HG03097 (cell line): Measurements from ENCODE around the gene SCN5A.

Source experiments
- ATAC-seq: cut with Tn5 transposase; IDR thresholded peaks from one replicate; pipeline ENCODE4 v1.9.1; 2021; ENCODE audit not compliant: unreplicated experiment, low FRiP score

The SCN5A gene

GRCh38 chr3:38648024-38648658 is 1.3 kb downstream of the SCN5A start:
- no peak for ATAC-seq

GRCh38 chr3:38647217-38647970 is 2.1 kb downstream of the SCN5A start:
- no peak for ATAC-seq

GRCh38 chr3:38646630-38647029 is 2.9 kb downstream of the SCN5A start:
- no peak for ATAC-seq

GRCh38 chr3:38646062-38646461 is 3.4 kb downstream of the SCN5A start:
- ATAC-seq, result no peak

GRCh38 chr3:38645601-38646000 is 3.9 kb downstream of the SCN5A start:
- ATAC-seq, result no peak

GRCh38 chr3:38645076-38645475 is 4.4 kb downstream of the SCN5A start:
- no peak for ATAC-seq

GRCh38 chr3:38644662-38645053 is 4.8 kb downstream of the SCN5A start:
- no peak for ATAC-seq

GRCh38 chr3:38644016-38644661 is 5.3 kb downstream of the SCN5A start:
- ATAC-seq, result no peak

GRCh38 chr3:38643592-38643991 is 5.9 kb downstream of the SCN5A start:
- ATAC-seq, result no peak

- no peak for ATAC-seq
These were observed 6.4 kb downstream of the SCN5A start for GRCh38 chr3:38643090-38643489.

- ATAC-seq, result no peak
These were observed 7.9 kb downstream of the SCN5A start for GRCh38 chr3:38641461-38642110.

GRCh38 chr3:38640661-38641452 is 8.6 kb downstream of the SCN5A start:
- no peak for ATAC-seq

- no peak for ATAC-seq
These were observed 11.1 kb downstream of the SCN5A start for GRCh38 chr3:38638354-38638753.

GRCh38 chr3:38637906-38638305 is 11.6 kb downstream of the SCN5A start:
- no peak for ATAC-seq

GRCh38 chr3:38636881-38637280 is 12.6 kb downstream of the SCN5A start:
- no peak for ATAC-seq

- no peak for ATAC-seq
These were observed 13.0 kb downstream of the SCN5A start for GRCh38 chr3:38636464-38636863.

- ATAC-seq, result no peak
These were observed 15.4 kb downstream of the SCN5A start for GRCh38 chr3:38634111-38634510.

- no peak for ATAC-seq
These were observed 16.5 kb downstream of the SCN5A start for GRCh38 chr3:38632989-38633388.

GRCh38 chr3:38630606-38631005 is 18.9 kb downstream of the SCN5A start:
- no peak for ATAC-seq

GRCh38 chr3:38630070-38630469 is 19.4 kb downstream of the SCN5A start:
- no peak for ATAC-seq

- no peak for ATAC-seq
These were observed 20.7 kb downstream of the SCN5A start for GRCh38 chr3:38628835-38629234.
